C4-2B (cell line): ENCODE results near the gene PLCG2.

Source experiments
- CTCF ChIP-seq: fragments of 450-650 bp; conservative IDR thresholded peaks from 2 replicates; pipeline ENCODE4 v1.5.1; 2017; ENCODE audit warnings: mild to moderate bottlenecking
- ZFX ChIP-seq: fragments of 450-650 bp; IDR thresholded peaks from 2 replicates; pipeline ENCODE4 v1.6.1; 2017

GRCh38 chr16:81826523-81826922, 47.4 kb downstream of the PLCG2 start:
- TF ChIP-seq CTCF (no peak), ZFX (no peak)
